Hepatocyte (in vitro differentiated cells): Measurements from ENCODE around the gene GAST.

ENCODE experiments used
- CTCF ChIP-seq: fragments of 200-600 bp; sonication (generic); IDR thresholded peaks from 2 replicates; pipeline ENCODE4 v1.5.1; 2016; ENCODE audit warnings: antibody characterized with exemption, mild to moderate bottlenecking; ENCODE audit not compliant: poor library complexity
- EZH2 ChIP-seq: fragments of 200-600 bp; sonication (generic); IDR thresholded peaks from 2 replicates; pipeline ENCODE4 v1.6.1; 2016; ENCODE audit warnings: antibody characterized with exemption, mild to moderate bottlenecking, borderline replicate concordance

GRCh38 chr17:41683441-41684007 lies 28.6 kb upstream of the GAST start:
- TF ChIP-seq CTCF (no peak), EZH2 (no peak)
